ENCODE measurements around the gene STK32C. TPM values are rescaled to one million over a fixed set of nuclear protein-coding genes. Genes with fewer than 3 reads are reported as not detected.
A peak's percentile ranks its signal among the peaks of the same experiment; 100 is the strongest.

The STK32C gene
- polyA plus RNA-seq, 4 donors: 3.4 to 12.0 (median 7.0) TPM

- H3K4me1 ChIP-seq (ENCODE audit: control insufficient read depth in 3 of 3, insufficient read depth in 2 of 3, low read depth in 1 of 3, low read length in 2 of 3): no peaks in the 10 kb centered on the region
- FAIRE-seq (no peak), DNase-seq (no peak)
Measured at GRCh38 chr10:132192076-132192975, 115.4 kb downstream of the STK32C start.

GRCh38 chr10:132189810-132190422 is 117.8 kb downstream of the STK32C start:
- H3K27ac ChIP-seq (ENCODE audit: low read depth in 1 of 3, low read length in 2 of 3): no peak overlapping the region
- peaks cover 0 to 3% (median 0%) of the 10 kb centered on the region in 3 donors for H3K4me1 ChIP-seq (ENCODE audit: control insufficient read depth in 3 of 3, insufficient read depth in 2 of 3, low read depth in 1 of 3, low read length in 2 of 3)
- 80 to 86% (median 83%) methylated on average over 17 of the region's 17 CpGs for WGBS, 3 donors
- FAIRE-seq (no peak), DNase-seq (no peak)
- H3K27me3 ChIP-seq (ENCODE audit: control insufficient read depth in 3 of 3, insufficient read depth in 3 of 3, low read length in 3 of 3): peaks cover 8 to 29% (median 9%) of the 10 kb centered on the region in 3 donors
- no peaks in the 10 kb centered on the region for H3K36me3 ChIP-seq (ENCODE audit: control insufficient read depth in 3 of 3, insufficient read depth in 2 of 3, low read depth in 1 of 3, low read length in 3 of 3)
- H3K9me3 ChIP-seq (ENCODE audit: control insufficient read depth in 2 of 2, insufficient read depth in 1 of 2, low read depth in 1 of 2, low read length in 1 of 2): no peaks in the 10 kb centered on the region
- no peak overlapping the region for H3K4me3 ChIP-seq (ENCODE audit: low read depth in 1 of 3, low read length in 3 of 3)

More at GRCh38 chr10:132192076-132192975, 115.4 kb downstream of the STK32C start:
- Histone ChIP-seq H3K27me3 (ENCODE audit: control insufficient read depth in 3 of 3, insufficient read depth in 3 of 3, low read length in 3 of 3) (peaks cover 2 to 24% (median 9%) of the 10 kb centered on the region in 3 donors), H3K36me3 (ENCODE audit: control insufficient read depth in 3 of 3, insufficient read depth in 2 of 3, low read depth in 1 of 3, low read length in 3 of 3) (no peaks in the 10 kb centered on the region), H3K9me3 (ENCODE audit: control insufficient read depth in 2 of 2, insufficient read depth in 1 of 2, low read depth in 1 of 2, low read length in 1 of 2) (no peaks in the 10 kb centered on the region), H3K27ac (ENCODE audit: low read depth in 1 of 3, low read length in 2 of 3) (no peak overlapping the region), H3K4me3 (ENCODE audit: low read depth in 1 of 3, low read length in 3 of 3) (no peak overlapping the region)
- 87 to 90% (median 87%) methylated on average over 28 of the region's 28 CpGs for WGBS, 3 donors

- H3K27me3 ChIP-seq (ENCODE audit: control insufficient read depth in 3 of 3, insufficient read depth in 3 of 3, low read length in 3 of 3): peaks cover 8 to 37% (median 11%) of the 10 kb centered on the region in 3 donors
Measured at GRCh38 chr10:132189016-132189415, 118.7 kb downstream of the STK32C start.

GRCh38 chr10:132188331-132188730 is 119.4 kb downstream of the STK32C start:
- H3K36me3 ChIP-seq (ENCODE audit: control insufficient read depth in 3 of 3, insufficient read depth in 2 of 3, low read depth in 1 of 3, low read length in 3 of 3): no peaks in the 10 kb centered on the region
- H3K27me3 ChIP-seq (ENCODE audit: control insufficient read depth in 3 of 3, insufficient read depth in 3 of 3, low read length in 3 of 3): peaks cover 8 to 42% (median 11%) of the 10 kb centered on the region in 3 donors
- 52 to 56% (median 53%) methylated on average over 13 of the region's 13 CpGs for WGBS, 3 donors
- H3K4me3 ChIP-seq (ENCODE audit: low read depth in 1 of 3, low read length in 3 of 3): peak overlapping the region in 1 of 3 donors; percentile 28
- H3K27ac ChIP-seq (ENCODE audit: low read depth in 1 of 3, low read length in 2 of 3): no peak overlapping the region
- DNase-seq (no peak), FAIRE-seq (no peak)
- no peaks in the 10 kb centered on the region for H3K9me3 ChIP-seq (ENCODE audit: control insufficient read depth in 2 of 2, insufficient read depth in 1 of 2, low read depth in 1 of 2, low read length in 1 of 2)
- H3K4me1 ChIP-seq (ENCODE audit: control insufficient read depth in 3 of 3, insufficient read depth in 2 of 3, low read depth in 1 of 3, low read length in 2 of 3): peaks cover 0 to 3% (median 0%) of the 10 kb centered on the region in 3 donors

More at GRCh38 chr10:132189016-132189415, 118.7 kb downstream of the STK32C start:
- H3K27ac ChIP-seq (ENCODE audit: low read depth in 1 of 3, low read length in 2 of 3): no peak overlapping the region
- peaks cover 0 to 3% (median 0%) of the 10 kb centered on the region in 3 donors for H3K4me1 ChIP-seq (ENCODE audit: control insufficient read depth in 3 of 3, insufficient read depth in 2 of 3, low read depth in 1 of 3, low read length in 2 of 3)
- FAIRE-seq (no peak), DNase-seq (no peak)
- WGBS, 3 donors: 87 to 89% (median 89%) methylated on average over 16 of the region's 16 CpGs
- H3K36me3 ChIP-seq (ENCODE audit: control insufficient read depth in 3 of 3, insufficient read depth in 2 of 3, low read depth in 1 of 3, low read length in 3 of 3): no peaks in the 10 kb centered on the region
- no peaks in the 10 kb centered on the region for H3K9me3 ChIP-seq (ENCODE audit: control insufficient read depth in 2 of 2, insufficient read depth in 1 of 2, low read depth in 1 of 2, low read length in 1 of 2)
- H3K4me3 ChIP-seq (ENCODE audit: low read depth in 1 of 3, low read length in 3 of 3): no peak overlapping the region

- H3K4me1 ChIP-seq (ENCODE audit: control insufficient read depth in 3 of 3, insufficient read depth in 2 of 3, low read depth in 1 of 3, low read length in 2 of 3): peaks cover 0 to 3% (median 0%) of the 10 kb centered on the region in 3 donors
- no peak for DNase-seq
- no peaks in the 10 kb centered on the region for H3K9me3 ChIP-seq (ENCODE audit: control insufficient read depth in 2 of 2, insufficient read depth in 1 of 2, low read depth in 1 of 2, low read length in 1 of 2)
- FAIRE-seq: no peak
- WGBS, 3 donors: 3 to 7% (median 7%) methylated on average over 40 to 58 of the region's 58 CpGs
- peak overlapping the region in 2 of 3 donors; percentile 9 to 28 for H3K4me3 ChIP-seq (ENCODE audit: low read depth in 1 of 3, low read length in 3 of 3)
- H3K27me3 ChIP-seq (ENCODE audit: control insufficient read depth in 3 of 3, insufficient read depth in 3 of 3, low read length in 3 of 3): peaks cover 8 to 42% (median 13%) of the 10 kb centered on the region in 3 donors
- no peaks in the 10 kb centered on the region for H3K36me3 ChIP-seq (ENCODE audit: control insufficient read depth in 3 of 3, insufficient read depth in 2 of 3, low read depth in 1 of 3, low read length in 3 of 3)
- no peak overlapping the region for H3K27ac ChIP-seq (ENCODE audit: low read depth in 1 of 3, low read length in 2 of 3)
Measured at GRCh38 chr10:132187430-132188138, 120.2 kb downstream of the STK32C start.

GRCh38 chr10:132186488-132187429 is 121.0 kb downstream of the STK32C start, which contains the start of gene DPYSL4:
DPYSL4 (plus strand) TSS chr10:132186948; CDS start chr10:132187064, 116 bp downstream.
- no peaks in the 10 kb centered on the region for H3K36me3 ChIP-seq (ENCODE audit: control insufficient read depth in 3 of 3, insufficient read depth in 2 of 3, low read depth in 1 of 3, low read length in 3 of 3)
- no peaks in the 10 kb centered on the region for H3K9me3 ChIP-seq (ENCODE audit: control insufficient read depth in 2 of 2, insufficient read depth in 1 of 2, low read depth in 1 of 2, low read length in 1 of 2)
- DNase-seq (peak in 1 of 2 donors; percentile 20), FAIRE-seq (no peak)
- H3K27ac ChIP-seq (ENCODE audit: low read depth in 1 of 3, low read length in 2 of 3): no peak within 1 kb of the TSS
- H3K4me1 ChIP-seq (ENCODE audit: control insufficient read depth in 3 of 3, insufficient read depth in 2 of 3, low read depth in 1 of 3, low read length in 2 of 3): peaks cover 0 to 3% (median 0%) of the 10 kb centered on the region in 3 donors
- peaks cover 8 to 44% (median 13%) of the 10 kb centered on the region in 3 donors for H3K27me3 ChIP-seq (ENCODE audit: control insufficient read depth in 3 of 3, insufficient read depth in 3 of 3, low read length in 3 of 3)
- peak within 1 kb of the TSS in 2 of 3 donors; percentile 9 to 28 for H3K4me3 ChIP-seq (ENCODE audit: low read depth in 1 of 3, low read length in 3 of 3)
- WGBS, 3 donors: 3 to 13% (median 10%) methylated on average over 52 to 109 of the region's 109 CpGs

GRCh38 chr10:132185601-132186487 is 121.9 kb downstream of the STK32C start:
- FAIRE-seq (no peak), DNase-seq (peak; percentile 18 to 80)
- Histone ChIP-seq H3K27ac (ENCODE audit: low read depth in 1 of 3, low read length in 2 of 3) (no peak overlapping the region), H3K4me3 (ENCODE audit: low read depth in 1 of 3, low read length in 3 of 3) (peak overlapping the region in 1 of 3 donors; percentile 7), H3K27me3 (ENCODE audit: control insufficient read depth in 3 of 3, insufficient read depth in 3 of 3, low read length in 3 of 3) (peaks cover 8 to 46% (median 13%) of the 10 kb centered on the region in 3 donors), H3K4me1 (ENCODE audit: control insufficient read depth in 3 of 3, insufficient read depth in 2 of 3, low read depth in 1 of 3, low read length in 2 of 3) (peaks cover 0 to 3% (median 0%) of the 10 kb centered on the region in 3 donors), H3K9me3 (ENCODE audit: control insufficient read depth in 2 of 2, insufficient read depth in 1 of 2, low read depth in 1 of 2, low read length in 1 of 2) (no peaks in the 10 kb centered on the region), H3K36me3 (ENCODE audit: control insufficient read depth in 3 of 3, insufficient read depth in 2 of 3, low read depth in 1 of 3, low read length in 3 of 3) (no peaks in the 10 kb centered on the region)
- WGBS, 3 donors: 4 to 7% (median 6%) methylated on average over 62 to 99 of the region's 99 CpGs

All from small intestine (tissue), 7 donors.